Measurements from ENCODE around the gene DLGAP4. TPM values are rescaled to one million over a fixed set of nuclear protein-coding genes. Genes with fewer than 3 reads are reported as not detected.

DLGAP4 gene
- total and polyA plus RNA-seq, 2 experiments from 2014 or later: 14.3 to 68.1 TPM

DNA sequence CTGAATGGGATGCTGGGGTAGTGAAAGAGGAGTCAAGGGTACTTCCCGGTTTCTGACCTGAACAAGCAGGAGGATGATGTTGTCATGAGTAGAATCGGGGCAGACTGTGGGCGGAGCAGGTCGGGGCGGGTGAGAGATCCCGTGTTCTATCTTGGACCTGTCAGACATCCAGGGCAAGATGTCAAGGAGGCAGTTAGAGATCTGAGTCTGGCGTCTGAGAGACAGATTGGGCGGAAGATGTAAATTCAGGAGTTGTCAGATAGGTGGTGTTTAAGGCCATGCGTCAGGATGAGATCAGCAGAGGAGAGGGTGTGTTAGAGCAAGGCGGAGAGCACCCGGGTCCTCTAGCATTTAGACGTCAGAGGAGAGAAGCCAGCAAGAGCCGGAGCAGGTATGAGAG is 115.5 kb downstream of the DLGAP4 start:
- 65 to 68% methylated on average over 13 of the region's 13 CpGs for WGBS, 2 experiments (ENCODE audit: low coverage in 1 of 2, low lambda C conversion rate in 2 of 2, missing lambda C conversion rate in 2 of 2)
- no peaks in the 10 kb centered on the region for H3K36me3 ChIP-seq (ENCODE audit: low read depth)
- DNase-seq: no peak
- no peaks in the 10 kb centered on the region for H3F3A ChIP-seq (ENCODE audit: insufficient read depth)
- no peaks in the 10 kb centered on the region for H3K9me3 ChIP-seq (ENCODE audit: low read depth)
- no peak overlapping the region for H3K4me2 ChIP-seq (ENCODE audit: unreplicated experiment)
- in situ Hi-C loops (cut with MboI): no loop called here
- no peaks in the 10 kb centered on the region for H3K79me2 ChIP-seq (ENCODE audit: insufficient read depth)
- H3K9me2 ChIP-seq (ENCODE audit: insufficient read depth): no peaks in the 10 kb centered on the region
- H2AFZ ChIP-seq: no peak overlapping the region
- no peak for TF ChIP-seq EZH2phosphoT487 (IDR thresholded peaks at IDR 0.05; ENCODE audit: insufficient read depth, low read depth)
- TF ChIP-seq EZH2 (IDR thresholded peaks at IDR 0.05; ENCODE audit: insufficient read depth, poor library complexity, severe bottlenecking): no peak
- H3K27me3 ChIP-seq (replicated peaks; ENCODE audit: insufficient read depth): peaks cover 17% of the 10 kb centered on the region; the same call in 1 of the 2 replicates
- no peaks in the 10 kb centered on the region for H4K20me1 ChIP-seq (ENCODE audit: insufficient read depth)
- no peak overlapping the region for H3K27ac ChIP-seq
- no peak overlapping the region for H3K4me3 ChIP-seq
- no peaks in the 10 kb centered on the region for H3K4me1 ChIP-seq (ENCODE audit: insufficient read depth)
- H3K9ac ChIP-seq: no peak overlapping the region

- in situ Hi-C loops (cut with MboI): no loop called here
- Histone ChIP-seq H3K9me2 (ENCODE audit: insufficient read depth) (no peaks in the 10 kb centered on the region), H4K20me1 (ENCODE audit: insufficient read depth) (no peaks in the 10 kb centered on the region), H3K27ac (no peak overlapping the region), H3K4me2 (ENCODE audit: unreplicated experiment) (no peak overlapping the region), H3K9me3 (ENCODE audit: low read depth) (no peaks in the 10 kb centered on the region), H3K4me3 (no peak overlapping the region), H3K27me3 (replicated peaks; ENCODE audit: insufficient read depth) (peaks cover 14% of the 10 kb centered on the region; the same call in 1 of the 2 replicates), H3K79me2 (ENCODE audit: insufficient read depth) (no peaks in the 10 kb centered on the region), H2AFZ (no peak overlapping the region), H3K4me1 (ENCODE audit: insufficient read depth) (no peaks in the 10 kb centered on the region), H3K9ac (no peak overlapping the region), H3F3A (ENCODE audit: insufficient read depth) (no peaks in the 10 kb centered on the region), H3K36me3 (ENCODE audit: low read depth) (no peaks in the 10 kb centered on the region)
- TF ChIP-seq EZH2 (IDR thresholded peaks at IDR 0.05; ENCODE audit: insufficient read depth, poor library complexity, severe bottlenecking) (no peak), EZH2phosphoT487 (IDR thresholded peaks at IDR 0.05; ENCODE audit: insufficient read depth, low read depth) (no peak)
- no peak for DNase-seq
- WGBS, 2 experiments (ENCODE audit: low coverage in 1 of 2, low lambda C conversion rate in 2 of 2, missing lambda C conversion rate in 2 of 2): 2 to 7% methylated on average over 3 of the region's 3 CpGs
These were observed 118.2 kb downstream of the DLGAP4 start for GRCh38 chr20:36424314-36424713.

- no peak overlapping the region for H3K9ac ChIP-seq
- DNase-seq: no peak
- H3K4me2 ChIP-seq (ENCODE audit: unreplicated experiment): no peak overlapping the region
- no peaks in the 10 kb centered on the region for H4K20me1 ChIP-seq (ENCODE audit: insufficient read depth)
- H3K4me1 ChIP-seq (ENCODE audit: insufficient read depth): no peaks in the 10 kb centered on the region
- no peak overlapping the region for H3K4me3 ChIP-seq
- WGBS, 2 experiments (ENCODE audit: low coverage in 1 of 2, low lambda C conversion rate in 2 of 2, missing lambda C conversion rate in 2 of 2): 58 to 68% methylated on average over 4 of the region's 4 CpGs
- H3K36me3 ChIP-seq (ENCODE audit: low read depth): no peaks in the 10 kb centered on the region
- in situ Hi-C loops (cut with MboI): loop anchor here (25.0 kb wide), 1 partner anchor 438 kb away; no protein-coding TSS in a partner anchor
- peaks cover 12% of the 10 kb centered on the region; the same call in 1 of the 2 replicates for H3K27me3 ChIP-seq (replicated peaks; ENCODE audit: insufficient read depth)
- no peaks in the 10 kb centered on the region for H3K79me2 ChIP-seq (ENCODE audit: insufficient read depth)
- H3K27ac ChIP-seq: no peak overlapping the region
- TF ChIP-seq EZH2 (IDR thresholded peaks at IDR 0.05; ENCODE audit: insufficient read depth, poor library complexity, severe bottlenecking) (no peak), EZH2phosphoT487 (IDR thresholded peaks at IDR 0.05; ENCODE audit: insufficient read depth, low read depth) (no peak)
- H3K9me2 ChIP-seq (ENCODE audit: insufficient read depth): no peaks in the 10 kb centered on the region
- H3F3A ChIP-seq (ENCODE audit: insufficient read depth): no peaks in the 10 kb centered on the region
- H2AFZ ChIP-seq: no peak overlapping the region
- H3K9me3 ChIP-seq (ENCODE audit: low read depth): no peaks in the 10 kb centered on the region
These were observed 119.0 kb downstream of the DLGAP4 start for GRCh38 chr20:36425166-36425565.

GRCh38 chr20:36431604-36432003 is 125.5 kb downstream of the DLGAP4 start:
- no peak for TF ChIP-seq EZH2phosphoT487 (IDR thresholded peaks at IDR 0.05; ENCODE audit: insufficient read depth, low read depth)
- TF ChIP-seq EZH2 (IDR thresholded peaks at IDR 0.05; ENCODE audit: insufficient read depth, poor library complexity, severe bottlenecking): no peak
- H3K9ac ChIP-seq: no peak overlapping the region
- no peak overlapping the region for H3K4me2 ChIP-seq (ENCODE audit: unreplicated experiment)

More at GRCh38 chr20:36431604-36432003, 125.5 kb downstream of the DLGAP4 start:
- Histone ChIP-seq H2AFZ (no peak overlapping the region), H3K27ac (no peak overlapping the region), H3K4me1 (ENCODE audit: insufficient read depth) (no peaks in the 10 kb centered on the region), H3F3A (ENCODE audit: insufficient read depth) (no peaks in the 10 kb centered on the region), H3K4me3 (no peak overlapping the region), H3K9me2 (ENCODE audit: insufficient read depth) (no peaks in the 10 kb centered on the region), H3K9me3 (ENCODE audit: low read depth) (no peaks in the 10 kb centered on the region), H3K36me3 (ENCODE audit: low read depth) (no peaks in the 10 kb centered on the region), H3K27me3 (replicated peaks; ENCODE audit: insufficient read depth) (no peaks in the 10 kb centered on the region), H3K79me2 (ENCODE audit: insufficient read depth) (no peaks in the 10 kb centered on the region), H4K20me1 (ENCODE audit: insufficient read depth) (no peaks in the 10 kb centered on the region)
- WGBS, 2 experiments (ENCODE audit: low coverage in 1 of 2, low lambda C conversion rate in 2 of 2, missing lambda C conversion rate in 2 of 2): 78 to 88% methylated on average over 8 to 24 of the region's 24 CpGs
- no peak for DNase-seq
- in situ Hi-C loops (cut with MboI): loop anchor here (10.0 to 25.0 kb wide), 2 partner anchors 227 to 444 kb away; no protein-coding TSS in a partner anchor
